Breast epithelium (tissue), 4 donors: ENCODE results near the gene FOXK1. TPM values are rescaled to one million over a fixed set of nuclear protein-coding genes. Genes with fewer than 3 reads are reported as not detected.

Source experiments
- DNase-seq, 2 donors: peaks; one replicate each; pipeline ENCODE4 v3.0.0-alpha.2; 2019; ENCODE audit warnings: low spot score in 2 of 2
- H3K27ac ChIP-seq, 2 donors: fragments of 200-600 bp; sonication (generic) in 1 of 2; one replicate each; pipeline ENCODE4 v1.5.1; 2016 to 2019; ENCODE audit warnings: mild to moderate bottlenecking in 1 of 2
- H3K27me3 ChIP-seq, 2 donors: fragments of 200-600 bp; sonication (generic) in 1 of 2; one replicate each; pipeline versions ENCODE4 v1.5.1 to v1.6.0; 2017 to 2019; ENCODE audit warnings: control low read depth in 1 of 2, mild to moderate bottlenecking in 1 of 2
- H3K36me3 ChIP-seq: fragments of 200-600 bp; one replicate; pipeline ENCODE4 v1.5.1; 2019
- H3K4me1 ChIP-seq, 2 donors: fragments of 200-600 bp; sonication (generic); one replicate each; pipeline ENCODE4 v1.5.1; 2016 to 2019; ENCODE audit warnings: control low read depth in 1 of 2
- H3K4me3 ChIP-seq, 3 donors: fragments of 200-600 bp; sonication (generic); 1 replicate in 2 of 3; 2 replicates in 1 of 3; pipeline ENCODE4 v1.5.1; 2016 to 2019; ENCODE audit warnings: mild to moderate bottlenecking in 3 of 3, moderate library complexity in 2 of 3
- H3K9me3 ChIP-seq, 2 donors: fragments of 200-600 bp; sonication (generic) in 1 of 2; one replicate each; pipeline ENCODE4 v1.5.1; 2016 to 2019; ENCODE audit warnings: control low read depth in 1 of 2
- CTCF ChIP-seq, 3 donors: fragments of 450-650 bp; IDR thresholded peaks; one replicate each; pipeline ENCODE4 v1.5.1; 2016 to 2017; ENCODE audit warnings: antibody characterized with exemption in 3 of 3, mild to moderate bottlenecking in 3 of 3, moderate library complexity in 3 of 3
- POLR2A ChIP-seq: fragments of 450-650 bp; IDR thresholded peaks from one replicate; pipeline ENCODE4 v1.6.1; 2016; ENCODE audit warnings: antibody characterized with exemption, mild to moderate bottlenecking, moderate library complexity
- POLR2AphosphoS5 ChIP-seq, 3 donors: sonication (generic); formaldehyde crosslinking; IDR thresholded peaks; one replicate each; pipeline ENCODE4 v1.6.1; 2017; ENCODE audit warnings: antibody characterized with exemption in 3 of 3
- intact Hi-C: fragments of 100-400 bp; cut with DNase I; formaldehyde crosslinking; loops from one replicate; pipeline ENCODE4 v1.15.1; 2023; ENCODE audit warnings: low total_unique reads
- total RNA-seq, 3 donors: library from RNA; depleted of rRNA; stranded (reverse); fragments of >200 nt; gene quantifications; one replicate each; pipeline ENCODE4 v1.1.0, GENCODE V29; 2016

The FOXK1 gene
- total RNA-seq, 3 donors from 2014 or later = 11.7 to 16.5 (median 15.7) TPM

- intact Hi-C loops = no loop called here
- H3K36me3 ChIP-seq = no peaks in the 10 kb centered on the region
- no peak for DNase-seq
- TF ChIP-seq POLR2AphosphoS5 (IDR thresholded peaks at IDR 0.05) = no peak
- TF ChIP-seq POLR2A = no peak
- no peak for TF ChIP-seq CTCF (IDR thresholded peaks at IDR 0.05)
- peaks cover 7 to 16% of the 10 kb centered on the region in 2 donors for H3K4me1 ChIP-seq
- H3K9me3 ChIP-seq = no peaks in the 10 kb centered on the region
- H3K27ac ChIP-seq = peak overlapping the region in 1 of 2 donors; percentile 62
- H3K4me3 ChIP-seq = peak overlapping the region in 2 of 3 donors; percentile 34 to 58
- H3K27me3 ChIP-seq = no peaks in the 10 kb centered on the region
Observed at GRCh38 chr7:4714767-4715409, 32.8 kb downstream of the FOXK1 start.

GRCh38 chr7:4715410-4715776, 33.3 kb downstream of the FOXK1 start:
- peak in 1 of 3 donors; percentile 74 for TF ChIP-seq POLR2AphosphoS5 (IDR thresholded peaks at IDR 0.05)
- no peak for TF ChIP-seq POLR2A
- intact Hi-C loops = no loop called here
- peaks cover 7 to 16% of the 10 kb centered on the region in 2 donors for H3K4me1 ChIP-seq
- no peaks in the 10 kb centered on the region for H3K27me3 ChIP-seq
- peak overlapping the region in 1 of 2 donors; percentile 62 for H3K27ac ChIP-seq
- H3K4me3 ChIP-seq = peak overlapping the region in 2 of 3 donors; percentile 34 to 58
- peak in 1 of 2 donors; percentile 67 for DNase-seq
- H3K9me3 ChIP-seq = no peaks in the 10 kb centered on the region
- H3K36me3 ChIP-seq = no peaks in the 10 kb centered on the region

GRCh38 chr7:4716946-4717795, 35.1 kb downstream of the FOXK1 start:
- H3K27me3 ChIP-seq = no peaks in the 10 kb centered on the region
- H3K4me1 ChIP-seq = peaks cover 7 to 16% of the 10 kb centered on the region in 2 donors
- DNase-seq = no peak
- H3K4me3 ChIP-seq = no peak overlapping the region
- H3K36me3 ChIP-seq = no peaks in the 10 kb centered on the region
- no peaks in the 10 kb centered on the region for H3K9me3 ChIP-seq
- H3K27ac ChIP-seq = no peak overlapping the region
- intact Hi-C loops = no loop called here
- TF ChIP-seq CTCF (IDR thresholded peaks at IDR 0.05) (no peak), POLR2AphosphoS5 (IDR thresholded peaks at IDR 0.05) (no peak), POLR2A (no peak)

- H3K4me3 ChIP-seq = no peak overlapping the region
- H3K27me3 ChIP-seq = no peaks in the 10 kb centered on the region
- H3K9me3 ChIP-seq = no peaks in the 10 kb centered on the region
- no peak for DNase-seq
- intact Hi-C loops = no loop called here
- no peak for TF ChIP-seq POLR2AphosphoS5 (IDR thresholded peaks at IDR 0.05)
- no peaks in the 10 kb centered on the region for H3K36me3 ChIP-seq
- H3K4me1 ChIP-seq = peaks cover 7 to 9% of the 10 kb centered on the region in 2 donors
- H3K27ac ChIP-seq = no peak overlapping the region
Observed at GRCh38 chr7:4718075-4718474, 36.0 kb downstream of the FOXK1 start.

GRCh38 chr7:4720225-4720624, 38.1 kb downstream of the FOXK1 start:
- no peaks in the 10 kb centered on the region for H3K9me3 ChIP-seq
- H3K4me3 ChIP-seq = no peak overlapping the region
- intact Hi-C loops = no loop called here
- peaks cover 2 to 15% of the 10 kb centered on the region in 2 donors for H3K4me1 ChIP-seq
- H3K27me3 ChIP-seq = no peaks in the 10 kb centered on the region
- no peak for DNase-seq
- H3K27ac ChIP-seq = no peak overlapping the region
- H3K36me3 ChIP-seq = no peaks in the 10 kb centered on the region
- no peak for TF ChIP-seq CTCF (IDR thresholded peaks at IDR 0.05)
- no peak for TF ChIP-seq POLR2A
- TF ChIP-seq POLR2AphosphoS5 (IDR thresholded peaks at IDR 0.05) = no peak

GRCh38 chr7:4722308-4722707, 40.2 kb downstream of the FOXK1 start:
- peaks cover 0 to 8% of the 10 kb centered on the region in 2 donors for H3K4me1 ChIP-seq
- no peaks in the 10 kb centered on the region for H3K9me3 ChIP-seq
- no peak overlapping the region for H3K4me3 ChIP-seq
- DNase-seq = no peak
- H3K27ac ChIP-seq = no peak overlapping the region
- intact Hi-C loops = no loop called here
- H3K36me3 ChIP-seq = no peaks in the 10 kb centered on the region
- H3K27me3 ChIP-seq = no peaks in the 10 kb centered on the region
- no peak for TF ChIP-seq POLR2A
- TF ChIP-seq CTCF (IDR thresholded peaks at IDR 0.05) = no peak
- no peak for TF ChIP-seq POLR2AphosphoS5 (IDR thresholded peaks at IDR 0.05)
